ENCODE measurements around the gene LHX4. TPM values are rescaled to one million over a fixed set of nuclear protein-coding genes. Genes with fewer than 3 reads are reported as not detected.

Gene LHX4
- total and polyA plus RNA-seq, 2 of the 4 experiments (the other 2 are of a cell fraction): 0.05 to 0.18 TPM

GRCh38 chr1:180231506-180231921, 1.4 kb downstream of the LHX4 start:
- Histone ChIP-seq H3K4me2 (ENCODE audit: low read depth, low read length) (peak overlapping the region; percentile 70), H3K36me3 (ENCODE audit: control insufficient read depth, insufficient read depth, low read length) (no peaks in the 10 kb centered on the region), H3K9me3 (ENCODE audit: control insufficient read depth, insufficient read depth, low read length) (peaks cover 10% of the 10 kb centered on the region; the same call in 1 of the 2 replicates), H3K14ac (replicated peaks; ENCODE audit: low read depth, low read length) (no peak overlapping the region), H2BK120ac (ENCODE audit: low read depth, low read length) (no peak overlapping the region), H2BK20ac (ENCODE audit: low read depth, low read length) (no peak overlapping the region), H2AK5ac (ENCODE audit: low read depth, low read length) (no peak overlapping the region), H3K9ac (ENCODE audit: low read depth, low read length) (no peak overlapping the region), H4K20me1 (ENCODE audit: insufficient read depth, low read length) (peaks cover 32% of the 10 kb centered on the region), H4K5ac (ENCODE audit: low read depth, low read length) (no peak overlapping the region), H3K23ac (ENCODE audit: low read depth, low read length) (no peak overlapping the region), H3K4me1 (ENCODE audit: control insufficient read depth, insufficient read depth, low read length) (no peaks in the 10 kb centered on the region; the same call in 1 of the 2 replicates), H3K27me3 (ENCODE audit: control insufficient read depth, insufficient read depth, low read length) (peaks cover 81% of the 10 kb centered on the region), H3K18ac (ENCODE audit: low read depth, low read length) (no peak overlapping the region), H2BK5ac (ENCODE audit: low read depth, low read length, poor library complexity, severe bottlenecking) (no peak overlapping the region), H2BK15ac (ENCODE audit: low read depth, low read length) (no peak overlapping the region), H2AFZ (replicated peaks; ENCODE audit: low read length, poor library complexity) (peak overlapping the region; percentile 82), H3K27ac (ENCODE audit: insufficient read depth, low read length) (no peak overlapping the region), H3K4ac (ENCODE audit: low read depth, low read length) (no peak overlapping the region), H4K8ac (ENCODE audit: low read depth in 2 of 2, low read length in 2 of 2) (no peak overlapping the region), H3K4me3 (ENCODE audit: insufficient read depth, low read depth, low read length) (peak overlapping the region; percentile 64; the same call in 1 of the 2 replicates), H2AK9ac (replicated peaks; ENCODE audit: low read depth, low read length, poor library complexity) (no peak overlapping the region), H3K9me1 (ENCODE audit: insufficient read depth, low read length) (peaks cover 4% of the 10 kb centered on the region; the same call in 1 of the 2 replicates), H3K56ac (ENCODE audit: extremely low read depth, insufficient read depth, low read length) (no peak overlapping the region), H4K91ac (ENCODE audit: insufficient read depth, low read depth, low read length) (no peak overlapping the region), H3K79me1 (ENCODE audit: low read depth in 1 of 2, low read length in 2 of 2) (no peaks in the 10 kb centered on the region)
- no TSS peak for BruUV-seq (replicated peaks)
- intact Hi-C loops (cut with micrococcal nuclease) (no loop called here), dilution Hi-C loops (cut with HindIII; ENCODE audit: low sequenced_read_pairs, unreplicated experiment) (no loop called here), in situ Hi-C loops (cut with MboI; ENCODE audit: low sequenced_read_pairs) (no loop called here)
- DNase-seq (peak; percentile 45), ATAC-seq (ENCODE audit: low read depth) (peak; percentile 3)
- WGBS, 2 experiments (ENCODE audit: extremely low coverage in 2 of 2, insufficient read length in 1 of 2): 0% methylated on average over 12 of the region's 37 CpGs; no CpG with 5 or more reads in 1 of the 2 experiments
- CTCF ChIA-PET: no interaction called here
- TF ChIP-seq ELK1 (IDR thresholded peaks at IDR 0.05; ENCODE audit: borderline replicate concordance, low read depth, low read length) (no peak), RAD21 (IDR thresholded peaks at IDR 0.05; ENCODE audit: low read length) (no peak), MAFK (IDR thresholded peaks at IDR 0.05; ENCODE audit: low read depth, low read length) (no peak), FOS (IDR thresholded peaks at IDR 0.05; ENCODE audit: low read depth, low read length) (no peak), SMC3 (IDR thresholded peaks at IDR 0.05; ENCODE audit: low read depth, low read length) (no peak), CEBPB (IDR thresholded peaks at IDR 0.05; ENCODE audit: low read depth, low read length) (no peak), USF2 (IDR thresholded peaks at IDR 0.05; ENCODE audit: low read depth, low read length) (no peak)
- POLR2A ChIA-PET (ENCODE audit: unreplicated experiment): no interaction called here

Measured in IMR-90 (cell line).